Measurements from ENCODE around the gene MYCN.
"Not testable (repeated sequence)": the region's sequence is repeated elsewhere in the genome, so short reads cannot be mapped to it uniquely, and the experiment has no call there.

MYCN gene

DNA sequence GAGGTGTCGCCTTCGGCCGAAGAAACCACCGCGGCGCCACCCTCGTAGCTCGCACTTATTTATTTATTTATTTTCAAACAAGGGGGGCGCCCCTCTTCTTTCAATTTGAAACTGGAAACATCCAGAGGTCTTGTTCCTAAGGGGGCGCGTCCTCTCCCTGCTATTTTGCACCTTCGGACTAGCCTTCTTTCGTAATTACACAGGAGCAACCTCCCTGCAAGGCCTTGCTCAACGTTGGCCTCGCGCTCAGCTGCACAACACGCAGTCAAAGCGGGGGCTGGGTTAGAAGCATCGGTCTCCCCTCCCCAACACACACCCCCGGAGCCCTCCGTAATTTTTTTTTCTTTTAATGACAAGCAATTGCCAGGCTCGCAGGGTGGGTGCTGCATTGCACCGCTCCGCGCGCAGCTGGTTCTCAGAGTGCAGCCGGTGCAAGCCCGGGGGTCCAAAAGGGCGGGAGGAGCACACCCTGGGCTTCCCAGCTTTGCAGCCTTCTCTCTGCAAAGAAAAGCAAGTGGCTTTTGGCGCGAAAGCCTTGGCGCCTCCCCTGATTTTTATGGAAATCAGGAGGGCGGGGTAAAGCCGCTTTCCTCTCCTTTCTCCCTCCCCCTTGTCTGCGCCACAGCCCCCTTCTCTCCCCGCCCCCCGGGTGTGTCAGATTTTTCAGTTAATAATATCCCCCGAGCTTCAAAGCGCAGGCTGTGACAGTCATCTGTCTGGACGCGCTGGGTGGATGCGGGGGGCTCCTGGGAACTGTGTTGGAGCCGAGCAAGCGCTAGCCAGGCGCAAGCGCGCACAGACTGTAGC lies at the start of gene MYCN:
MYCN (plus strand) TSS at position 697 of the 807 bp plus-strand sequence. CDS start 1,515 bp downstream, outside the sequence.
- peak within 1 kb of the TSS; percentile 83 for H3K4me3 ChIP-seq (ENCODE audit: low read depth, low read length)

- H3K4me3 ChIP-seq (ENCODE audit: low read depth, low read length), result no peak overlapping the region
Measured at GRCh38 chr2:15890936-15891905, 49.1 kb upstream of the MYCN start.

- no peak overlapping the region for H3K4me3 ChIP-seq (ENCODE audit: low read depth, low read length)
Measured at GRCh38 chr2:15892151-15892880, 48.0 kb upstream of the MYCN start.

GRCh38 chr2:15893085-15893484 lies 47.3 kb upstream of the MYCN start:
- no peak overlapping the region for H3K4me3 ChIP-seq (ENCODE audit: low read depth, low read length)

DNA sequence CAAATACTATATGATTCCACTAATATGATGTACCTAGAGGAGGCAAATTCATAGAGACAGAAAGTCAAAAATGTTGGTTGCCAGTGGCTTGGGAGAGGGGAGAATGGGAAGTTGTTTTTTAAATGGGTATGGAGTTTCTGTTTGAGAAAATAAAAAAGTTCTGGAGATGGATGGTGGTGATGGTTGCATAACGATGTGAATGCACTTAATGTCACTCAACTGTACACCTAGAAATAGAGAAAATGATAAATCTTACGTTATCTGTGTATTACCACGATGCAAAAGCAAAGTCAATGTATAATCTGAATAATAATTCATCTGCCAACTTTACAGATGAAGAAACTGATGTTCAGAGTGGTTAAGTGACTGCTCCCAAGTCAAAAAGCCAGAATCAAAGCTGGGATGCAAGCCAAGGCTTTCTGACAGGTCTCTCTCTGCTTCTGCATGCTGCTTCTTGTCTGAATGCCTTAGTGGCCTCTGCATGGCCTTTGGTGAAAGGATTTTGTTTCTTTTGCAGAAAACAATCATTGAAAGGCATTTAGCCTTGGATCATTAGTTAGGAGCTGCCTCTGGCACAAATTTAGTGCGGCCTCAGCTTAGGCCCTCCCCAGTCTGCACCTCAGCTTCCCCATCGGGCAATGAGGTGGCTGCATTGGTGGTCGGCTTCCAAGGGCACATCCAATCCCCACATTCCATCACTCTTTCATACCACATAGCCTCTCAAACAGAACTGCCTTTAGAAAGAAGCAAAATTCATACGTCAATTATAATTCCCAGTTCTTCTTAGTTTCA lies 46.5 kb upstream of the MYCN start:
- no peak overlapping the region for H3K4me3 ChIP-seq (ENCODE audit: low read depth, low read length)

DNA sequence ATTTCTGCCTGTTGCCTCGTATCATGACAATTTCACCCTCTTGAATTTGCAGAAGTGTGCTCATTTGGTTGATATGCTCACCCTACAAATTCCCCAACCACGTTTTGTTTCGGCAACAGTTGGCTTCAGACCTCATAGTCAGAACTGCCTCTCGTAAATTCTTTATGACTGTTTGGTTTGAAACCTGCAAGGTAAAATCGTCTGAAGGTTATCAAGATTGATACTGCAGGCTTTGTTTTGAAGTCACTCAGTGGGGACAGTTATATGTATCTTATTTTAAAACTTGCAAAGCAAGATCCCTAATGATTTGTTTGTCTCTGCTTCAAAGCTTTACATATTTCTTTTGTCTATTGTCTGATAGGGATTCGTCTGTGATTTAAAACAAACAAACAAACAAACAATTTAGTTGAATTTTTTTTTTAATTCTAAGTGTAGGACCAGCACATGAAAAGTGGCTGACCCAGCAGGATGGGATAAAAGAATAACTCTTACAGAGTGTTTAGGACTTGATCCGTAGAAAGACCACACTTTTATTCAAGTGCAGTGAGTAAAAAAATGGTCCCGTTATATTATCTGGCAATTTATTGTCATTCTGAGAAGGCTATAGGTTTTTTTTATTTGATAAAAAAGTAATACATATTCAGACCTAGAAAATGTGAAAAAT lies 45.7 kb upstream of the MYCN start:
- H3K4me3 ChIP-seq (ENCODE audit: low read depth, low read length), result no peak overlapping the region

GRCh38 chr2:15895615-15896469 lies 44.5 kb upstream of the MYCN start:
- no peak overlapping the region for H3K4me3 ChIP-seq (ENCODE audit: low read depth, low read length)

DNA sequence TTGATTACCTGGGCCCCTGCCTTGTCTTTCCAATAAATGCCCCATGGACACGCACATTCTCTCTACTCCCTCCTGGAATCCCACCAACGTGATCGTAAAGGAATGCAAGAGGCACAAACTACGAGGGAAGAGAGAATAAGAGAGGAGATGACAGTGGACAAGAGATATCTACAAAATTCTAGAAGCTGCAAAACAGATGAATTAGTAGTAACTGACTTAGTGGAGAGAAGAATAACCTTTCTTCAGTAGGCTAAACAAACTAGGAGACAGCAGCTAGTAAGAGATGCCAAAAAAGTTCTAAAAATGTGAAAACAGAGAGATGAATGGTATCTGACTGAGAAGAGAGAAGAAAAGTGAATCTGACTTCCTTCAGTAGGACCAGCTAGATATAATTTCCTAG lies 43.5 kb upstream of the MYCN start:
- H3K4me3 ChIP-seq (ENCODE audit: low read depth, low read length), result no peak overlapping the region

GRCh38 chr2:15897431-15898098 lies 42.8 kb upstream of the MYCN start:
- H3K4me3 ChIP-seq (ENCODE audit: low read depth, low read length), result no peak overlapping the region

DNA sequence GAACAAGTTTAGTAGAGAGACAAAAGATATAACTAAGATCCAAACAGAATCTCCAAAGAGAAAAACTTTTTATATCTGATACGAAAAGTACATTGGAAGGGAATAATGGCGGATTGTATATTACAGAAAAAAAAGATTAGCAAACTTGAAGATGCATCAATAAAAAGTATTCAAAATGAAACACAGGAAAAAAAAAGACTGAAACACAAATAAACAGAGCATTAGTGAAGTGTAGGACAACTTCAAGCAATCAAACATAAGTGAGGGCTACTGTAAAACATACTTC lies 41.1 kb upstream of the MYCN start:
- no peak overlapping the region for H3K4me3 ChIP-seq (ENCODE audit: low read depth, low read length)

GRCh38 chr2:15899751-15900493 lies 40.4 kb upstream of the MYCN start:
- no peak overlapping the region for H3K4me3 ChIP-seq (ENCODE audit: low read depth, low read length)

- no peak overlapping the region for H3K4me3 ChIP-seq (ENCODE audit: low read depth, low read length)
Measured at GRCh38 chr2:15901095-15901807, 39.1 kb upstream of the MYCN start.

GRCh38 chr2:15901808-15902130 lies 38.6 kb upstream of the MYCN start:
- H3K4me3 ChIP-seq (ENCODE audit: low read depth, low read length), result no peak overlapping the region

- H3K4me3 ChIP-seq (ENCODE audit: low read depth, low read length), result not testable (repeated sequence)
Measured at GRCh38 chr2:15903910-15904309, 36.4 kb upstream of the MYCN start.

- H3K4me3 ChIP-seq (ENCODE audit: low read depth, low read length), result no peak overlapping the region
Measured at GRCh38 chr2:15905267-15905645, 35.1 kb upstream of the MYCN start.

DNA sequence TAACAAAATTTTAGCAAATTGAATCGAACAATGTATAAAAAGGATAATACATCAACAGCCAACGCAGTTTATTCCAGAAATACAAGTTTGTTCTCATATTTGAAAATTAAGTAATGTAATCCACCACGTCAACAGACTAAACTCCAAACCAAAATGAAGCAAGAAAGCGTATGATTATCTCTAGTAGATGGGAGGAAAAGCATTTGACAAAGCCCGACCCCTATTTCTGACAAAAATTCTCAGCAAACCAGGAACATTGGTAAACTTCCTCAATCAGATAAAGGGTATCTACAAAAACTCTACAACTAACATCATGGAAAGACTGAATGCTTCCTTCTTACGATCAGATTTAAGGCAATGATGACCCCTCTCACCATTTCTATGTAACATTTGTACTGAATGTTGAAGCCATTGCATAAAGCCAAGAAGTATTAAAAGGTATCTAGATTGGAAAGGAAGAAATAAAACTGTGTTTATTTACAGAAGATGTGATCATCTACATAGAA lies 34.3 kb upstream of the MYCN start:
- H3K4me3 ChIP-seq (ENCODE audit: low read depth, low read length), result no peak overlapping the region

GRCh38 chr2:15906778-15907177 lies 33.6 kb upstream of the MYCN start:
- no peak overlapping the region for H3K4me3 ChIP-seq (ENCODE audit: low read depth, low read length)

Measured in iPS-11a (cell line).